C1 segment of cervical spinal cord (tissue), 14 donors: Measurements from ENCODE around the gene TMC1.

Source experiments
- DNase-seq, 14 donors: peaks; one replicate each; lab custom pipeline; 2025; lab: John Stamatoyannopoulos, UW

The TMC1 gene

DNA sequence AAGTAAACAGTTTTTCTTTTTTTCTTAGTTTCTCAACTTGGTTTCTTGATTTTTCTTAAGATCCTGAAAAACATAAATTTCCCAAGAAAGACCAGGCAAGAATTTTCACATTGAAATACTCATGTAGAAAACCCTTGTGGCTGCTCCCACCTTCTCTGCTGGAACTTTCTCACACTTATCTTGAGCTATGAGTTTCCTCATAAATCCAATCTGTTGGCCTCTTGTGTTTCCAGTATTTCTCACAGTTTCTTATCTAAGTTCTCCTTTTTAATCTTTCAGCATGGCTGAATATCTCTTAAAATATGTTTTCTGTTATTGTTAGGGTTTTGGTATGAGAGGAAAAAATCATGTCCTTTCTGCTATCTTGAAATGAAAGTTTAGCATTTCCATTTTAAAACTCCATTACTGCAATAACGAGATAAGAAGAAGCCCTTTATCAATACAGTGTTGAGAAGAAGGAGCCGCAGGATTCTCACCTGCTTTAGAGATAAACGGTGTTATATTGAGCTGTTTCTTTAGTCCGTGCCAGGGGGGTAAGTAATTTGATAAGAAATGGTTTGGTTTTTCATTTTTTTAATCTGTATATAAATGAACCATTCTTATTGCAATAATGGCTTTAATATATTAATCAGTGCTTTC is 342.2 kb downstream of the TMC1 start:
- no peak for DNase-seq

DNA sequence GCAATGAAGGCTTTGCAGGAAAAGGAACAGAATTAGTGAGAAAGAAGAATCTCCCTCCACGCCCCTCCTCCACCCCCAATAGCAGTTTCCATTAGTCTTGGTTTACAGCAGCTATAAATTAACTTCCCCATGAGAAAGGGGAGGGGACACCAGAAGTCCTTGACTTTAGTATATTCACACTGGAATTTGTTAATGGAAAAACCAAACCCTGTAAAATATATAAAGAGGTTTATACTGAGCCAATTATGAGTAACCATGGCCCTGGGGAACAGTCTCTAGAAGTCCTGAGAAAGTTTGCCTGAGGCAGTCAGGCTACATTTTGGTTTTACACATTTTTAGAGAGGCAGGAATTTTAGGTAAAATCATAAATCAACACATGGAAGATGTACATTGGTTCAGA is 342.9 kb downstream of the TMC1 start:
- DNase-seq = no peak

DNA sequence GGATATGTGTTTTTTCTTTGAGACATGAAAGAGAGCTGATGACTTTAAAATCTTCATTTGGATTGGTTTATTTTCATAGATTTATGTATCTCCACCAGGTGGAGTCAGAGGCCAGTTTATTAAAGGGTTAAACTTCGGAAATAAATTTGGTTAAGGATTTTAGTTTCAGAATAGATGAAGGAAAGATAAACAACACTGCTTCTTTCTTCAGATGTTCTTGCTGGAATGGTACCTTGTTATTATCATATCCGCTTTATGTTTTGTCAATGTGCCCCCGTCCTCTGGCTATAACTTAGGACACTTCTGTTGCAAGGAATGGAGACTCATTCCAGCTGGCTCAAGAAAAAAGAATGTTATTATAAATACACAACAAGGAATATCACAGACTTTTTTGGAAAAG is 350.3 kb downstream of the TMC1 start:
- DNase-seq = no peak

DNA sequence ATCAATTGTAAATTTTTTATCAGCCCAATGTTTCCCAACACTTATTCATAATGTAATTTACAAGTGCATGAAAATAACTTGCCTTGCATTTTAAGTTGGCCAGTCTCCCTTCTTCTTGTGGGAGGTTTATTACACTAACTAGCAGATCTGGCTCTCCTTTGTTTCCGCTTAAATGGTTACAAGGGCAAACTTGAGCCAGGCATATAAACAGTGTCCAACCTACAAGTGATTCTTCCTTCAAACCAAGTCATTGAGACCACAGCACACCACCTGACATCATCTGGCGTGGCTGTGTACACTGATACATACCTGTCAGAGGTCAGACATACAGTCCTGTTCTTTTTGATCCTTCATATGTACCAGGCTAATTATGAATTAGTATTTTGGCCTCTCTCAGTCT is 351.3 kb downstream of the TMC1 start:
- DNase-seq = no peak

GRCh38 chr9:72873456-72873855 is 352.0 kb downstream of the TMC1 start:
- DNase-seq = no peak

- no peak for DNase-seq
These were observed 352.9 kb downstream of the TMC1 start for GRCh38 chr9:72874344-72874743.

DNA sequence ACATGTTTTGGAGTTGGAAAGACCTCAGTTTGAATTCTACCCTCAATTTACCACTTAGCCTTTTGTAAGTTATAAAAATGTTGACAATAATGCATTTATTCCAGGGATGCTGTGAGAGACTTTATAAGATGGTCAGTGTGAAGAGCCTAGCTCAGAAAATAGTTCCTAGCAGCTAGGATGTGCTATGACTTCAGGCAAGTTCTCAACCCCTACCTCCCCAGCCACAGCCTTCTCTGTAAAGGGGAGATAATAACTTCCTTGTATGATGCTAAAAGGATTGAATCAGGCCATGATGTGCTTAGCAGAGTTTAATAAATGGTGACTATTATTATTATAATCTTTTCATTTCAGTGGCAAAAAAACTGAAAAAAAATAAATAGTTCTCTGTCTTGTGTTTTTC is 353.8 kb downstream of the TMC1 start:
- DNase-seq = peak in 1 of 14 donors; percentile 1

DNA sequence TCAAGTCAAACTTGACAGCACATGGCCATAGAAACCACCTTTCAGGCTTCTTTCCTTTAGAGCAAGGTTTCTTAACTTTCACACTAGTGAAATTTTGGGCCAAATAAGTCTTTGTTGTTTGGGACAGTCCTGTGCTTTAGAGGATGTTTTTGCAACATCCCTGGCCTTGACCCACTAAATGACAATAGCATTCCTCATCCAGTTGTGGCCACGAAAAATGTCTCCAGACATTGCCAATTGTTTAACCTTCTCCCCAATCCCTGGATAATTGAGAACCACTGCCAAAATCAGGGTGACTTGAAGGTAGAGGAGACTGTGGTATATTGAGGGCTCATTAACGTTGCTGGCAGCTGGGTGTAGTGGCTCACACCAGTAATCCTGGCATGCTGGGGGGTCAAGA is 359.4 kb downstream of the TMC1 start:
- no peak for DNase-seq

DNA sequence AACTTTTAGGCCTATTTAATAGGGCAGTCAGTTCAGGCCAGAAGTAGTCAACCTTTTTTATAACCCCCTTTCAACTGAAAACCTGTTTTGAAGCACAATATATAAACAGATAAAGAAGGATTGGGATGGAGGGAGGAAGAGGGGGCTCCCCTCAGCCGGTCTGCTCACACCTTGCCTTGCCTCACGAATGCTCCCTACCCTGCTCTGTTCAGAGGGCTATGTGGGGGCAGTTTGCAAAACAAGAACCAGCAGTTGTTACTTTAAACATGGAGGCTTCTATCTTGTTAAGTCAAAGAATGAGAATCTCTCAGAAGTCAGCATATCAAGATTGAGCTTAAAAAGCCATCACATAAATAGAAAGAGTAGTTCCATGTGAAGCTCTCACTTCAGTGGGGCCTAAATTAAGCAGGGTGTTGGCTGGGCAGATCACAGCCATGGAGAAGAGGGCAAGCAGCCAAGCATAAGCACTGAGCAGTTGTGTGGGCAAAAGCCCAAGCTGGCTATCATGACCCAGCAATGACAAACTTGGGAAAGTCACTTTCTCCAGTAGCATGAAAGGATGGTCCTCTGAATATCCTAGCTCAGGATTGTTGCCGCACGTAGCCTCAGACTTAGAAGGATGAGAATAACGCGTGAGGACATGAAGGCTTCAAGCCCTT is 360.8 kb downstream of the TMC1 start:
- DNase-seq = peak in 2 of 14 donors; percentile 3 to 4

DNA sequence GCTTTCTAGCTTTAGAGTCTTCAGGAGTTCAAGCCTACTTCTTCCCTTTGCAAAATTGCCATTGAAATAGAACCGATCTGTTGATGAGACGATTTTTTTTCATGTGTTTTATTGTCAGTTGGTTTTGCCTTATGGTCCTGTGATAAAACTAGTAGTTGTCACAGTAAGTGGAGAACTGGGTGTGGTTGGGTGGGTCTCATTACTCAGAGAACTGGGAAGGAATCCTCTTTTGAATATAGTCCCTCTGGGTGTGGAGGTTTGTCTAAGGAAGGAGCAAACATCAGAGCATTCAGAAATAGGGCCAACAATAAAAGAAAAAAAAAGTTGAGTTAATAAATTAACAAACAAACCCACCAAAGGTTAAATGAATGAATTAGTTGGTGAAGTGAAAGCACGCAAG is 362.5 kb downstream of the TMC1 start:
- DNase-seq = no peak

DNA sequence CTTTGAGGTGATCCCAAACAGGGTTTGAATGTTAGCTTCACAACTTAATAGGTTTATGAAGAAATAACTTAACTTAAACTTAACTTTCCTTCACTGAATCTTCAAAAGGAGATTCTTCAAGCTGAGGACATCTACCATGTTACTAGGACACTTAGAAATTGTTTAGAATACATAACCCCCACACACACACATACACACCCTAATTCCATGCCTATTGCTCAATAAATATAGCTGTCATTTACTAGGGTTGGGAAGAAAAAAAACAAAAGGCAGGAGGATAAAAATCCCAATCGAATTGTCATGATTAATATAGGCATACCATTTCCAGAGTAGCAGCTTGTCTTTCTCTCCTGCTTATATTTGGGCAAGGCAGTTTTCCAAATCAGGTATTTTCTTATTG is 363.1 kb downstream of the TMC1 start:
- no peak for DNase-seq
